Parathyroid adenoma (tissue), 2 donors: Measurements from ENCODE around the gene EBF3.

ENCODE experiments used
- H2AFZ ChIP-seq: fragments of 300-600 bp; sonication (generic); one replicate; pipeline ENCODE4 v1.7.0; 2017; ENCODE audit warnings: antibody characterized with exemption, mild to moderate bottlenecking
- H3K27ac ChIP-seq: fragments of 300-600 bp; sonication (generic); one replicate; pipeline ENCODE4 v1.7.0; 2017
- H3K27me3 ChIP-seq: fragments of 300-600 bp; sonication (generic); one replicate; pipeline ENCODE4 v1.7.0; 2017; ENCODE audit warnings: low read length; ENCODE audit not compliant: control insufficient read depth, insufficient read depth
- H3K36me3 ChIP-seq: fragments of 300-600 bp; sonication (generic); one replicate; pipeline ENCODE4 v1.7.0; 2017; ENCODE audit warnings: low read length; ENCODE audit not compliant: control insufficient read depth, insufficient read depth
- H3K4me1 ChIP-seq: fragments of 300-600 bp; sonication (generic); one replicate; pipeline ENCODE4 v1.7.0; 2017; ENCODE audit warnings: control low read depth
- H3K4me2 ChIP-seq: fragments of 300-600 bp; sonication (generic); one replicate; pipeline ENCODE4 v1.7.0; 2017; ENCODE audit warnings: low read length
- H3K4me3 ChIP-seq: fragments of 300-600 bp; sonication (generic); one replicate; pipeline ENCODE4 v1.7.0; 2017; ENCODE audit warnings: low read depth, low read length
- H3K79me2 ChIP-seq: fragments of 300-600 bp; sonication (generic); one replicate; pipeline ENCODE4 v1.7.0; 2017; ENCODE audit warnings: control low read depth
- H3K9ac ChIP-seq: fragments of 300-600 bp; sonication (generic); one replicate; pipeline ENCODE4 v1.7.0; 2017; ENCODE audit warnings: mild to moderate bottlenecking
- H3K9me3 ChIP-seq: fragments of 300-600 bp; sonication (generic); one replicate; pipeline ENCODE4 v1.7.0; 2017; ENCODE audit warnings: low read length; ENCODE audit not compliant: control insufficient read depth
- TF ChIP-seq, protein P1 (sequence below): fragments of 300-600 bp; sonication (generic); IDR thresholded peaks from one replicate; pipeline ENCODE4 v1.7.0; 2017; ENCODE audit warnings: antibody characterized with exemption, mild to moderate bottlenecking
- donor health status: primary hyperparathyroidism.

EBF3 gene, protein sequence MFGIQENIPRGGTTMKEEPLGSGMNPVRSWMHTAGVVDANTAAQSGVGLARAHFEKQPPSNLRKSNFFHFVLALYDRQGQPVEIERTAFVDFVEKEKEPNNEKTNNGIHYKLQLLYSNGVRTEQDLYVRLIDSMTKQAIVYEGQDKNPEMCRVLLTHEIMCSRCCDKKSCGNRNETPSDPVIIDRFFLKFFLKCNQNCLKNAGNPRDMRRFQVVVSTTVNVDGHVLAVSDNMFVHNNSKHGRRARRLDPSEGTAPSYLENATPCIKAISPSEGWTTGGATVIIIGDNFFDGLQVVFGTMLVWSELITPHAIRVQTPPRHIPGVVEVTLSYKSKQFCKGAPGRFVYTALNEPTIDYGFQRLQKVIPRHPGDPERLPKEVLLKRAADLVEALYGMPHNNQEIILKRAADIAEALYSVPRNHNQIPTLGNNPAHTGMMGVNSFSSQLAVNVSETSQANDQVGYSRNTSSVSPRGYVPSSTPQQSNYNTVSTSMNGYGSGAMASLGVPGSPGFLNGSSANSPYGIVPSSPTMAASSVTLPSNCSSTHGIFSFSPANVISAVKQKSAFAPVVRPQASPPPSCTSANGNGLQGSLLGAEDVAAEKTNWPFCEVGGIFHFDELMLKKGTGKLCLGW

GRCh38 chr10:129963641-129964501, at the start of gene EBF3:
TSS of gene EBF3 (minus strand) at chr10:129964274. CDS start at chr10:129963768, 506 bp downstream.
- Histone ChIP-seq H3K4me3 (peak within 1 kb of the TSS; percentile 36), H3K4me2 (peak within 1 kb of the TSS; percentile 65), H3K27ac (no peak within 1 kb of the TSS), H3K27me3 (peaks cover 39% of the 10 kb centered on the region), H3K9ac (no peak within 1 kb of the TSS), H3K36me3 (no peaks in the 10 kb centered on the region), H3K79me2 (no peaks in the 10 kb centered on the region), H2AFZ (peak within 1 kb of the TSS; percentile 23), H3K9me3 (no peaks in the 10 kb centered on the region), H3K4me1 (no peaks in the 10 kb centered on the region)
- TF ChIP-seq, protein P1, sequence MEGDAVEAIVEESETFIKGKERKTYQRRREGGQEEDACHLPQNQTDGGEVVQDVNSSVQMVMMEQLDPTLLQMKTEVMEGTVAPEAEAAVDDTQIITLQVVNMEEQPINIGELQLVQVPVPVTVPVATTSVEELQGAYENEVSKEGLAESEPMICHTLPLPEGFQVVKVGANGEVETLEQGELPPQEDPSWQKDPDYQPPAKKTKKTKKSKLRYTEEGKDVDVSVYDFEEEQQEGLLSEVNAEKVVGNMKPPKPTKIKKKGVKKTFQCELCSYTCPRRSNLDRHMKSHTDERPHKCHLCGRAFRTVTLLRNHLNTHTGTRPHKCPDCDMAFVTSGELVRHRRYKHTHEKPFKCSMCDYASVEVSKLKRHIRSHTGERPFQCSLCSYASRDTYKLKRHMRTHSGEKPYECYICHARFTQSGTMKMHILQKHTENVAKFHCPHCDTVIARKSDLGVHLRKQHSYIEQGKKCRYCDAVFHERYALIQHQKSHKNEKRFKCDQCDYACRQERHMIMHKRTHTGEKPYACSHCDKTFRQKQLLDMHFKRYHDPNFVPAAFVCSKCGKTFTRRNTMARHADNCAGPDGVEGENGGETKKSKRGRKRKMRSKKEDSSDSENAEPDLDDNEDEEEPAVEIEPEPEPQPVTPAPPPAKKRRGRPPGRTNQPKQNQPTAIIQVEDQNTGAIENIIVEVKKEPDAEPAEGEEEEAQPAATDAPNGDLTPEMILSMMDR = no peak

DNA sequence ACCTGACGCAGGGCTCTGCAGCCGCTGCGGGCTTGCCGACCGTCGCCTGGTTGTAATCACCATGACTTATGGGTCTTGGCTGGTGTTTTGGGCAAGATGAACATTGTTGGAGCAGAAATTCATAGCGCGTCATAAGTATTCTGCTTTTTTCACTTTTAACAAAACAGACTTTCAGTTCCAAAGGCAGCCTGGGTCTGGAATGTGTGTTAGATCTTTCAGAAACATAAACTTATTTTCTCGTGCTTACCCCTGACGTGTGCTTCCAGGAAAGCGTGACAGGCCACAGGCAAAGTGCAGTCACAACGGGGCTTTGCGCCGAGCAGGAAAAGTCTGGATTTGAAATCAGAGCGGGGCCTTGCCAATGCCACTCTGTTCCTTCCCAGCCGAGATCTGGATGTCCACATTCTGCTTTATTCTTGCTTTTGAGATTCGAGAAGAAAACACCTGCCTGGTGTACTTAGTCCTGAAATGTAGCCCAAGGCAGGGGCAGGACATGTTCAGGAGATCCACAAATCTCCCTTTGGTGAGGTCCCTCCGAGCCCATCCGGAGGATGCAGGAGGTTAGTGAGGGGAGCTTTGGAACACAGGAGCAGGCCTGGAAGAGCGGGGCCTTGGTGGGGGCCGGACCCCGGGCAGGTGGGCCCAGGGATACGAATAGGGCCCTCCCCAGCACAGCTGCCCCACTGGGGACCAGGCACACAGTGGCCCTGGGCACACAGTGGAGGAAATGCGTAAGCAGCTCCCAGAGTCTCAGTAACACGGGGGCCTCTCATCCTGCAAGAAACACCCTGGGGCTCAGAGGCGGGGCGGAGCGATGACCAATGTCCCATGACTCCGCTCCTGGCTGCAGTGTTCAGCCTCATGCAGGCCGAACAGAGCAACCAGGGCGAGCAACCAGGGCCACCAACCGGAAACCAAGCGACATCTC, 49.5 kb upstream of the EBF3 start:
- Histone ChIP-seq H3K9ac (no peak overlapping the region), H3K4me1 (no peaks in the 10 kb centered on the region), H3K36me3 (no peaks in the 10 kb centered on the region), H3K4me2 (no peak overlapping the region), H3K4me3 (no peak overlapping the region), H3K9me3 (no peaks in the 10 kb centered on the region), H3K27me3 (no peaks in the 10 kb centered on the region), H2AFZ (no peak overlapping the region), H3K79me2 (no peaks in the 10 kb centered on the region), H3K27ac (no peak overlapping the region)
- TF ChIP-seq, protein P1 = no peak

- Histone ChIP-seq H3K79me2 (no peaks in the 10 kb centered on the region), H3K4me1 (no peaks in the 10 kb centered on the region), H3K4me3 (no peak overlapping the region), H2AFZ (no peak overlapping the region), H3K9ac (no peak overlapping the region), H3K27me3 (no peaks in the 10 kb centered on the region), H3K9me3 (no peaks in the 10 kb centered on the region), H3K4me2 (no peak overlapping the region), H3K27ac (no peak overlapping the region), H3K36me3 (no peaks in the 10 kb centered on the region)
- TF ChIP-seq, protein P1 = no peak
These were observed 48.1 kb upstream of the EBF3 start for GRCh38 chr10:130012129-130012528.

- no peak overlapping the region for H3K4me2 ChIP-seq
- no peaks in the 10 kb centered on the region for H3K4me1 ChIP-seq
- no peak overlapping the region for H3K27ac ChIP-seq
- H3K4me3 ChIP-seq = no peak overlapping the region
- no peaks in the 10 kb centered on the region for H3K36me3 ChIP-seq
- H3K9me3 ChIP-seq = no peaks in the 10 kb centered on the region
- no peaks in the 10 kb centered on the region for H3K79me2 ChIP-seq
- H3K27me3 ChIP-seq = no peaks in the 10 kb centered on the region
- no peak overlapping the region for H3K9ac ChIP-seq
- TF ChIP-seq, protein P1 = no peak
- H2AFZ ChIP-seq = no peak overlapping the region
These were observed 46.6 kb upstream of the EBF3 start for GRCh38 chr10:130010653-130011052.
